Ectodermal cell (in vitro differentiated cells): ENCODE measurements around the gene SARDH.

Source experiments
- H3K27ac ChIP-seq: 2 replicates; pipeline ENCODE4 v1.7.0; 2013; ENCODE audit warnings: mild to moderate bottlenecking, low read depth, low read length; ENCODE audit not compliant: insufficient read depth, poor library complexity, severe bottlenecking
- H3K27me3 ChIP-seq: 2 replicates; pipeline ENCODE4 v1.7.0; 2013; ENCODE audit warnings: mild to moderate bottlenecking, low read length; ENCODE audit not compliant: insufficient read depth, control insufficient read depth, poor library complexity, severe bottlenecking
- H3K36me3 ChIP-seq: one replicate; pipeline ENCODE4 v1.7.0; 2013; ENCODE audit warnings: low read length; ENCODE audit not compliant: control insufficient read depth, insufficient read depth
- H3K4me1 ChIP-seq: one replicate; pipeline ENCODE4 v1.7.0; 2013; ENCODE audit warnings: low read length; ENCODE audit not compliant: control insufficient read depth, insufficient read depth
- H3K4me3 ChIP-seq: 2 replicates; pipeline ENCODE4 v1.7.0; 2013; ENCODE audit warnings: low read depth, low read length, control low read depth; ENCODE audit not compliant: insufficient read depth
- H3K9me3 ChIP-seq: 2 replicates; pipeline ENCODE4 v1.7.0; 2013; ENCODE audit warnings: mild to moderate bottlenecking, low read length, moderate library complexity; ENCODE audit not compliant: control insufficient read depth
- WGBS, 2 experiments: methylation state at CpG; one replicate each; pipeline ENCODE4 v1.1.7; 2013; ENCODE audit warnings: missing lambda C conversion rate in 2 of 2; 5-methylcytosine and 5-hydroxymethylcytosine counted together

The SARDH gene

GRCh38 chr9:133641861-133642595 is 96.1 kb downstream of the SARDH start:
- Histone ChIP-seq H3K4me3 (no peak overlapping the region), H3K9me3 (no peaks in the 10 kb centered on the region), H3K36me3 (no peaks in the 10 kb centered on the region), H3K27ac (no peak overlapping the region), H3K4me1 (peaks cover 12% of the 10 kb centered on the region), H3K27me3 (no peaks in the 10 kb centered on the region)
- 93 to 95% methylated on average over 25 of the region's 25 CpGs for WGBS, 2 experiments

GRCh38 chr9:133641396-133641655 is 96.8 kb downstream of the SARDH start:
- H3K4me1 ChIP-seq = peaks cover 12% of the 10 kb centered on the region
- no peaks in the 10 kb centered on the region for H3K9me3 ChIP-seq
- H3K27me3 ChIP-seq = no peaks in the 10 kb centered on the region
- H3K36me3 ChIP-seq = no peaks in the 10 kb centered on the region
- WGBS, 2 experiments = 90 to 94% methylated on average over 7 of the region's 7 CpGs
- H3K4me3 ChIP-seq = no peak overlapping the region
- no peak overlapping the region for H3K27ac ChIP-seq

- Histone ChIP-seq H3K27ac (no peak overlapping the region), H3K4me3 (no peak overlapping the region), H3K9me3 (no peaks in the 10 kb centered on the region), H3K27me3 (no peaks in the 10 kb centered on the region), H3K36me3 (no peaks in the 10 kb centered on the region), H3K4me1 (peaks cover 12% of the 10 kb centered on the region)
- 91 to 94% methylated on average over 13 of the region's 13 CpGs for WGBS, 2 experiments
Measured at GRCh38 chr9:133640580-133641395, 97.4 kb downstream of the SARDH start.

- WGBS, 2 experiments = 93 to 94% methylated on average over 7 of the region's 7 CpGs
- H3K36me3 ChIP-seq = no peaks in the 10 kb centered on the region
- H3K4me3 ChIP-seq = no peak overlapping the region
- no peak overlapping the region for H3K27ac ChIP-seq
- peaks cover 15% of the 10 kb centered on the region for H3K4me1 ChIP-seq
- H3K9me3 ChIP-seq = no peaks in the 10 kb centered on the region
- no peaks in the 10 kb centered on the region for H3K27me3 ChIP-seq
Measured at GRCh38 chr9:133640160-133640559, 98.0 kb downstream of the SARDH start.

- Histone ChIP-seq H3K27ac (no peak overlapping the region), H3K36me3 (no peaks in the 10 kb centered on the region), H3K27me3 (no peaks in the 10 kb centered on the region), H3K9me3 (no peaks in the 10 kb centered on the region), H3K4me1 (peaks cover 17% of the 10 kb centered on the region), H3K4me3 (no peak overlapping the region)
- WGBS, 2 experiments = 79 to 81% methylated on average over 8 of the region's 8 CpGs
Measured at GRCh38 chr9:133639613-133640012, 98.5 kb downstream of the SARDH start.

GRCh38 chr9:133638711-133639110 is 99.4 kb downstream of the SARDH start:
- H3K36me3 ChIP-seq = no peaks in the 10 kb centered on the region
- no peak overlapping the region for H3K4me3 ChIP-seq
- 81 to 84% methylated on average over 8 of the region's 8 CpGs for WGBS, 2 experiments
- no peaks in the 10 kb centered on the region for H3K27me3 ChIP-seq
- no peaks in the 10 kb centered on the region for H3K9me3 ChIP-seq
- peaks cover 26% of the 10 kb centered on the region for H3K4me1 ChIP-seq
- no peak overlapping the region for H3K27ac ChIP-seq

GRCh38 chr9:133638076-133638475 is 100.1 kb downstream of the SARDH start:
- no peaks in the 10 kb centered on the region for H3K9me3 ChIP-seq
- H3K4me1 ChIP-seq = peaks cover 28% of the 10 kb centered on the region
- no peak overlapping the region for H3K4me3 ChIP-seq
- no peaks in the 10 kb centered on the region for H3K27me3 ChIP-seq
- H3K36me3 ChIP-seq = no peaks in the 10 kb centered on the region
- no peak overlapping the region for H3K27ac ChIP-seq
- WGBS, 2 experiments = 64 to 65% methylated on average over 8 of the region's 8 CpGs

- Histone ChIP-seq H3K27me3 (no peaks in the 10 kb centered on the region), H3K4me3 (no peak overlapping the region), H3K36me3 (no peaks in the 10 kb centered on the region), H3K9me3 (no peaks in the 10 kb centered on the region), H3K4me1 (peaks cover 28% of the 10 kb centered on the region), H3K27ac (no peak overlapping the region)
- WGBS, 2 experiments = 68 to 72% methylated on average over 12 of the region's 12 CpGs
Measured at GRCh38 chr9:133637451-133638055, 100.6 kb downstream of the SARDH start.

GRCh38 chr9:133636902-133637301 is 101.2 kb downstream of the SARDH start:
- Histone ChIP-seq H3K4me3 (no peak overlapping the region), H3K36me3 (no peaks in the 10 kb centered on the region), H3K9me3 (no peaks in the 10 kb centered on the region), H3K27ac (no peak overlapping the region), H3K4me1 (peaks cover 28% of the 10 kb centered on the region), H3K27me3 (no peaks in the 10 kb centered on the region)
- whole genome bisulfite sequencing, 2 experiments = 93 to 95% methylated on average over 12 of the region's 12 CpGs
